SK-N-SH (cell line): ENCODE results near the gene ZDBF2.

Experiments
- NFIC ChIP-seq: IDR thresholded peaks from 2 replicates; pipeline ENCODE4 v1.4.0; 2012; ENCODE audit warnings: borderline replicate concordance
- POLR2AphosphoS5 ChIP-seq: IDR thresholded peaks from 2 replicates; pipeline ENCODE4 v1.6.1; 2012; ENCODE audit warnings: low read depth, low read length
- RCOR1 ChIP-seq: fragments of 150-350 bp; IDR thresholded peaks from 2 replicates; pipeline ENCODE4 v1.6.1; 2017; ENCODE audit warnings: antibody characterized with exemption, low read length
- TF ChIP-seq, protein P1 (sequence below): fragments of 200-600 bp; sonication (generic); IDR thresholded peaks from 2 replicates; pipeline ENCODE4 v1.6.1; 2017; ENCODE audit warnings: antibody characterized with exemption, mild to moderate bottlenecking, moderate library complexity
- TF ChIP-seq, protein P2 (sequence below): fragments of 150-350 bp; IDR thresholded peaks from 2 replicates; pipeline ENCODE4 v1.6.1; 2017; ENCODE audit warnings: antibody characterized with exemption, low read length, low read depth, borderline replicate concordance

DNA sequence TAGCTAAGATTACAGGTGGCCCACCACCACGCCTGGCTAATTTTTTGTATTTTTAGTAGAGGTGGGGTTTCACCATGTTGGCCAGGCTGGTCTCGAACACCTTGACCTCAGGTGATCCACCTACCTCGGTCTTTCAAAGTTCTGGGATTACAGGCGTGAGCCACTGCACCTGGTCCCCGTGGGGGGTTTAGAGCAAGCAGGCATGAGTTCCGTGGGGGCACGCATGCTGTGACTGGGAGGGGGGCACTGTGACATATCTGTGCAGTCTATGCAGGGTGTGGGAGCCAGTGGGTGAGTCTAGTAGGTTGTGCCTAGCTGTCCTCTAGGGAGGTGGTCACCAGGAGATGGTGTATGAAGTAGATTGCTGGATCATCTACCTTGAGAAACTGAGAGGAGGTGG is 16.6 kb upstream of the ZDBF2 start:
- TF ChIP-seq RCOR1, result no peak
- no peak for TF ChIP-seq NFIC
- TF ChIP-seq, protein P1, sequence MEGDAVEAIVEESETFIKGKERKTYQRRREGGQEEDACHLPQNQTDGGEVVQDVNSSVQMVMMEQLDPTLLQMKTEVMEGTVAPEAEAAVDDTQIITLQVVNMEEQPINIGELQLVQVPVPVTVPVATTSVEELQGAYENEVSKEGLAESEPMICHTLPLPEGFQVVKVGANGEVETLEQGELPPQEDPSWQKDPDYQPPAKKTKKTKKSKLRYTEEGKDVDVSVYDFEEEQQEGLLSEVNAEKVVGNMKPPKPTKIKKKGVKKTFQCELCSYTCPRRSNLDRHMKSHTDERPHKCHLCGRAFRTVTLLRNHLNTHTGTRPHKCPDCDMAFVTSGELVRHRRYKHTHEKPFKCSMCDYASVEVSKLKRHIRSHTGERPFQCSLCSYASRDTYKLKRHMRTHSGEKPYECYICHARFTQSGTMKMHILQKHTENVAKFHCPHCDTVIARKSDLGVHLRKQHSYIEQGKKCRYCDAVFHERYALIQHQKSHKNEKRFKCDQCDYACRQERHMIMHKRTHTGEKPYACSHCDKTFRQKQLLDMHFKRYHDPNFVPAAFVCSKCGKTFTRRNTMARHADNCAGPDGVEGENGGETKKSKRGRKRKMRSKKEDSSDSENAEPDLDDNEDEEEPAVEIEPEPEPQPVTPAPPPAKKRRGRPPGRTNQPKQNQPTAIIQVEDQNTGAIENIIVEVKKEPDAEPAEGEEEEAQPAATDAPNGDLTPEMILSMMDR, result no peak
- TF ChIP-seq POLR2AphosphoS5, result no peak
- TF ChIP-seq, protein P2, sequence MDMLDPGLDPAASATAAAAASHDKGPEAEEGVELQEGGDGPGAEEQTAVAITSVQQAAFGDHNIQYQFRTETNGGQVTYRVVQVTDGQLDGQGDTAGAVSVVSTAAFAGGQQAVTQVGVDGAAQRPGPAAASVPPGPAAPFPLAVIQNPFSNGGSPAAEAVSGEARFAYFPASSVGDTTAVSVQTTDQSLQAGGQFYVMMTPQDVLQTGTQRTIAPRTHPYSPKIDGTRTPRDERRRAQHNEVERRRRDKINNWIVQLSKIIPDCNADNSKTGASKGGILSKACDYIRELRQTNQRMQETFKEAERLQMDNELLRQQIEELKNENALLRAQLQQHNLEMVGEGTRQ, result no peak
